ENCODE measurements around the gene PLEKHG7. TPM values are rescaled to one million over a fixed set of nuclear protein-coding genes. Genes with fewer than 3 reads are reported as not detected.

PLEKHG7 gene
- total RNA-seq, 1 donor from 2014 or later = 0.29 TPM

DNA sequence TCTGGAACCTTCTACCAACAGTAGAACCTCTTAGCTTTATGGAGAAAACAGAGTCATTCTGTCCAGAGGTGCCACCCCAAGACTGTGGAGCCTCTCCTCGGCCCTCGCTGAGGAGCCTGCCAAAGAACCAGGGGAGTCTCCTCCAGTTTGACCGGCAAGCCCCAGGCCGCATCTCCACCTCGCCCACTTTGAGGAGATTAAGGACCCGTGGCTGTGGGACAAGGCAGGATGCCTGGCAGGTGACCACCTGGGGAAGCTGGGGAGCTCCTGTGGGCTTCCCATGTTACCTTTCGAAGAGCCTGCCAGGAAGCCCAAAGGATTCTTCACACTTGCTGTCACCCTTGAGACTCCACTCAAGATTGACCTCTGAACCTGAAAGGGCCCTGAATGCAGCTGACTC is 3.8 kb downstream of the PLEKHG7 start:
- no peak for DNase-seq (ENCODE audit: low spot score)

DNA sequence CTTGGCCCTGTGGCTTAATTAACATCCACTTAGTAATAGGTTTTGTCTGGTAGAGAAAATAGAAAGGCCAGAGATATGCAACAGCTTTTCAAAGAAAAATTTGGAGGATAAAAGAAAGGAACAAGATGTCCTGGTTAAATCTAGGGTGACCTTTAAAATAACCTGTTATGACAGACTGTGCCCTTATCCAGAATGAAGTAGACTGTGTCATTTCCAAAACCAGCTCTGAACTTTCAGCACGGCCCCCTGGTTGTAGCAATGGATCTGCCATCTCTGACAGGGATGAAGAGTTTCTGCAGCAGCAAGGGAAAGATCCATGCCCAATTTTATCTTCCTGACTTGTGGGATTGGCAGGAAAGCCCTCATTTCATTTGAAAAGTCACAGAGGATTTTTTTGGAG is 5.1 kb downstream of the PLEKHG7 start:
- DNase-seq (ENCODE audit: low spot score) = no peak

DNA sequence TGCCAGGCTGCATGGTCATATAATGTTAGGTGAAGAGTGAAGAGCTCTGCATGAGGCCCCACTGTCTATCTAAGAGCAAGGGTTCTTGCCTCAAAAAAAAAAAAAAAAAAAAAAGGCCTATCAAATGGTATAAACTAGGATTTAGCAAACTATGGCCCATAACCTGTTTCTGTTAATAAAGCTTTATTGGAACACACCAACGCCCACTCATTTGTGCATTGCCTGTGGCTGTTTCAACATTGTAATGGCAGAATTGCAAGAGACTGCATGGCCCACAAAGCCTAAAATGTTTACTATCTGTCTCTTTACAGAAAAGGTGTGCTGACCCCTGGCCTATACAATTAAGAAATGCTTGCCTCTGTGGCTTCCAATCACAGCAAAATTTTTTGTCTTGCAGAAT is 12.8 kb downstream of the PLEKHG7 start:
- DNase-seq (ENCODE audit: low spot score) = no peak

DNA sequence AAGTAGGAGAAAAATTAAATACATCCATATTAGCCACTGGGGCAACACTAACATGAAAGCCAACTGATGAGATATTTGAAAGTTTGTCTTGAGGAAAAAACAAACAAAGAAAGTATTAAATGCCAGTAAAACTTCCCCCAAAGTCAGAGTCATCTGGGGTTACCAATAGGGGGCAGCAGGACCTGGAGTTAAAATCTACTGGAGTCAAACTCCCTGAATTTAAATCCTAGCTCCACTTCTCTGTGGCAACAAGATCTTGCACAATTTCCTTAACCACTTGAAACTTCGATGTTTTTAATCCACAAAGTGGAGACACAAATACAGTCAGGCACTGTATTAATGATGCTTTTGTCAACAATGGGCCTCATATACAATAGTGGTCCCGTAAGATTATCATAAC is 14.4 kb downstream of the PLEKHG7 start:
- no peak for DNase-seq (ENCODE audit: low spot score)

DNA sequence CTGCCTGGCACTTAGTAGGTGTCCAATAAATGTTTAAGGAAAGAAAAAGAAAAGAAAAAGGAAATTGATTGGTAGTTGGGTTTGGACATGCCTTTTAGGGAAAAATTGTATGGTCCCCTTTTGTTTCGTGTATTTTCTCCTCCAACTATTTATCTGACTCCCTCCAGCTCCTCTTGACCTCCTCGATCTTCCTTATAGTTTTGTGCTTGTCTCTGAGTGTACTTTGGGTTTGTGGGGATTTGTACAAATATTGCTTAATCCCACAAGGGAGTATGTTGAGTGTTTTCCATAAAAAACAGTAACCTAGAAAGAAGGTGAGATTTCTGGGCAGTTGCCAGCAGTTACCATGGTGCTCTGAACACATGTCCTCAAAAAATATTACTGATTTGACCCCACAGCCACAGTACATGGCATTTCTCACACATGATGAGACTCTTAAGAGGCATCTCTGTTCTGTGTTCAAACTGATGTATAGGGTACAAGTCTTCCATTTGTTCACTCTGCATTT is 15.7 kb downstream of the PLEKHG7 start:
- no peak for DNase-seq (ENCODE audit: low spot score)

DNA sequence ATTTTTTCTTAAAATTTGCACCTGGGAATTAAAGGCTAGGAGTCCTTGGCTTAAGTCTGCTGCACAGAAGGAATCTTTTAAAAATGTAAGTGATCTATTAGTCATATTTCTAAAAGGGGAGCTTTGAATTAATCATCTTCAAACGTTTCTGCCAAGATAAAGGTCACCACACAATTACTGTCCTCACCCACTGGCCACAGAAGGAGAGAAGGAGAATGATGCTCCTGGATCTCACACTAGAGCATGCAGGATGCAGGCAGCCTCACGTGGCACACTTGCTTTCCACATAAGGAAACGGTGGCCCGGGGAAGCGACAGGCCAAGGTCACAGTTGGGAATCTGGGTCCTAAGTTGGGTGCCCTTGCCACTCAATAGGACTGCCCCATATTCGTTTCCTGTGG is 16.9 kb downstream of the PLEKHG7 start:
- no peak for DNase-seq (ENCODE audit: low spot score)

DNA sequence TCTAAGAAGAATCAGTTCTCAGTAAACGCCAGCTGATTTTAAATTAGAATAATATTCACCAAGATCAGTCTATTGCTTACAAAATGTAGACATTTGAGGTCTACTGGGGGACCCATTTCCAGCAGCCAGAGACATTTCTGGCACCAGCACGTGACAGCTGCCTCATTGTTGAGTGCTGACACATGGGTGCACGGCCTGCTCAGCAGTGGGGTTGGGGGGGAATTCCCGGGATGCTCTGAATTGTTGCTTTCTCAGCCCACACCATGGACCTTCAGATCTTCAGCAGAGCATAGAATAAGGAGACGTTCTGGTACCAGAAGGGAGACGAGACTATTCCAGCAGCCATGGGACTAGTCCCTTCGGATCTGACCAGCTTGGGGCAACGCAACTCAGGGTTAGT is 18.3 kb downstream of the PLEKHG7 start:
- DNase-seq (ENCODE audit: low spot score) = no peak

DNA sequence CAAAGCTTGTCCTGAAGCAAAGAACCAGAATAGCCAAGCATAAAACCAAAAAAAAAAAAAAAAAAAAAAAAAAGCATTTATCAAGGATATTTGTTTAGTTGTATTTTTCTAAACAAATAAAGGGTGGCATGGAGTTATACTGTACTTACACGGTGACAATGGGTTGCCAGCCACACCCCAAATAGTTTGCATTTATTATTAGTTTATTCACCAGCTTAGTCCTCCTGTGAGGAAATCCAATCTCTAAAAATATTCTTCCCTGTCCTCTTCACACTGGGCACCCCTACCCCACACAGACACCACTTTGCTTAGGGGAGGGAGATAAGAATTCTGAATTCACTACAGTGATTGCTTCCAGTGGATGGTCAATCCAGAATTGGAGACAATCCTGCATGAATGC is 18.9 kb downstream of the PLEKHG7 start:
- no peak for DNase-seq (ENCODE audit: low spot score)

DNA sequence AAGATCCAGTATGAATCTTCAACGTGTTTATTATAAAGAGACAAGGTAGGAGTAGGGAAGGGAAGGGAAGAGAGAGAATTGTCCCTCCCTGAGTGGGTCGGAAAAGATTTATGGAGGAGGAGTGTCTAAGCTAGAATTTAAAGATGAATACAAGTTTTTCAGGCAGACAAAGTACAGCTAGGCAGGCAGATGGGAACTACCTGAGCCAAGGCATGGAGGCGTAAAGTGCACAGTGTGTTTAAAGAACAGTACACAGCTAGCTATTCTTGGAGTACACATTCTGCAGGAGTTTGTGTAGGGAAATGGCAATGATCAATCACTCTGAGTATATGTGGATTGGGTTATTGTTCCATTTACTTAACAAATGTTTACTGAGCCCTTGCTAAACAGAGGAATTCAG is 20.1 kb downstream of the PLEKHG7 start:
- no peak for DNase-seq (ENCODE audit: low spot score)

DNA sequence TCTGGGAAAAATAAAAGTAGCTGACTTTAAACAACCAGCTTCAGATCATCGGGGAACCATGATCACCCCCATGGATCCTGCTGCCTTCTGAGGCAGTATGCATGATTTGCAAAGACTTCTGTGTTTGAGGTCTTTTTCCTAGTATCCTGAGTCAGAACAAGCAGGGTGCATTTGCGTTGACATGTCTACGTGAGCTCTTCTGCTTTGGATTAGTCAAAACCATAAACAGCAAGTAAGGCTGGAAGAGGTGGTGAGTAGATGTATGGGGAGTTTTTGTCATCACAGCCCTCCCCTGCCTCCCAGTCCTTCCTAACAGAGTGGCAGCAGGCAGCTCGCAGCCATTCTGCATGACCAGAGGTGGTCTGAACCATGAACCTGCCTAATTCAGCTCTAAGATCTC is 24.1 kb downstream of the PLEKHG7 start:
- DNase-seq (ENCODE audit: low spot score) = no peak

DNA sequence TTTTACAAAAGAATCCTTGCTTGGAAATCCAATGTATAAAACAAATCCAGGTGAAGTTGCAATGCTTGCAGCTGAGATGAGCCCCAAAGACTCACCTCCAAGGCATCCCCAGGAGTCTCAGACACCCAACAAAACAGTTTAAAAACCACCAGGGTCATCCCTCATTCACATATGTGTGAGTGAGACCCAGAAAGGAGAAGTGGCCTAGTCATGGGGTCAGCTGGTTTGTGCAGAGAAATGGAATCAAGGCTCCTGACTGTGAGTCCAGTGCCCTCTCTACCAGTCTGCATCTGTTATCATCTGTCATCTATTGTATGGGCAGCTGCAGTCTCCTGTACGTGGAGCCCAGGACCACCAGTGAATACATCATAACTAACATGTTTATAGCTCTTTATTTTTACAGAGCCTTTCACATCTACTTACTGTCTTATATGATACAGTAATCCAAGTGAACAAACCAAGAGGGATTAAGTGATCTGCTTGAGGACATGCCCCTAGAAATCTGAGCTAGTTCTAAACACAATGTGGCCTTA is 27.1 kb downstream of the PLEKHG7 start:
- no peak for DNase-seq (ENCODE audit: low spot score)

DNA sequence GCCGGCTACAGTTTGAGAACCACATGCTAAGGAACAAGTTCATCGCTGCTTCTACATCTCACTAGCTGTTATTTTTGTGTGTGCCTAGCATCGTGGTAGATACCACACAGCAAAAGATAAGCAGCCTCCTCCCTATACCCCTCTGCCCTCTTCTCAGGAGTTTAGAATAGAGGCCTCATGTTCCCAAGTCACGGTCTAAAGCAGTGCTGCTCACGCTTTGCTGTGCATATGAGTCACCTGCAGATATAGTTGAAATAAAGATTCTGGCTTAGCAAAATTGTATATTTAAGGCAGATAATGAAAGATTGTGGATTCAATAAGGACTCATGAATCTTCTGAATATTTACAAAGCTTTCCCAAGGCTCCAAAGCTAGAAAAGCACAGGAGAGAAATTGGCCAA is 28.0 kb downstream of the PLEKHG7 start:
- DNase-seq (ENCODE audit: low spot score) = no peak

DNA sequence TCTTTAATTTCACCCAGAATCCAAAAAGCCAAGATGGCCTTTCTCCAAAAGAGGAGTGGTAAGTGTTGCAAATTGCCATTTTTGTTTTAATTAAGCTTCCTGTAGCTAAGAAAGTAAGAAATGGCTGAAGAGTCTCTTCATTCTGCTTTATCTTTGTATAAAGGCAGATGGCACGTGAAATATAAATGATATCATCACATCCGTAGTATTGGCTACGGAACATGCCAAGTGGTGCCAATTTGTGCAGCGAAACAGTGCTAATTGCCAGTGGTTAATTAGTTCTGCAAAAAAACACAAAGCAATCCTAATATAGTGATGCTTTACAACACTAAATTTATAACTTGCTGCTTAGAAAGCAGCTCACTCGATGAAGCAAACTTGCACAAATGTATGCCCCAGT is 29.4 kb downstream of the PLEKHG7 start:
- no peak for DNase-seq (ENCODE audit: low spot score)

DNA sequence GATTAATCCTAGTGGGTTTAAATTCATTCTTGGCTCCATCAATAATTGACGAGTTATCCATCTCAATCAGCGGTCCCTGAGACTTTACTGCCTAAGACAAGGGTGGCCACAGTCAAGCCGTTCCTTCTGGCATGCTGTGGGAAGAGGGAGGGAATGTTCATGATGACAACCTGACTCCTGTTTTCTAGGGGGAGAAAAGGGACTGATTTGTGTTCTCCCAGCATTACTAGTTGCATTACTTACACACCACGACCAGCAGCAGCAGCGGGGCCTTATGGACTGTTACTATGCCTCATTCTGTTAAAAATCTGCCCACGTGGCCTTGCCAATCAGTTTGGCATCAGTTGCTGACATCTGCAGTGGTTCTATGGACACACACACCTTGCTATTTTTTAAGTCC is 29.9 kb downstream of the PLEKHG7 start:
- no peak for DNase-seq (ENCODE audit: low spot score)

DNA sequence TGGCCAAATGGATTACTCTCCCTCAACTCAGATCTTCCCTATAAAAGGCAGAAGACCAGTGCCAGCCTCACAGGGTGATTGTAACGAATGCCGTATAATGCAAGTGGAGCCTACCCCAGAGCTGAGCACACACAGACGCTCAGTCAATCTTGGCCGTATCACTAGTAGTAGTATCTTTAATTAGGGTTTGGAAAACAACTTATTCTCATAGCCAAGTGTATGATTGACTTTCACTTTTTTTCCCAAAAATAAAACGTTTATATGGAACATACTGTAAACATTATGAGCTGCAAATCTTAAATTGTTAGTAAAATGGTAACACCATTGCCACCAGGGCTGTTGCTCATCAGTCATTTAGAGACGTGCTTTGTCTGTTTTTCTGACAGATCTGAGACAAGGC is 30.4 kb downstream of the PLEKHG7 start:
- no peak for DNase-seq (ENCODE audit: low spot score)

DNA sequence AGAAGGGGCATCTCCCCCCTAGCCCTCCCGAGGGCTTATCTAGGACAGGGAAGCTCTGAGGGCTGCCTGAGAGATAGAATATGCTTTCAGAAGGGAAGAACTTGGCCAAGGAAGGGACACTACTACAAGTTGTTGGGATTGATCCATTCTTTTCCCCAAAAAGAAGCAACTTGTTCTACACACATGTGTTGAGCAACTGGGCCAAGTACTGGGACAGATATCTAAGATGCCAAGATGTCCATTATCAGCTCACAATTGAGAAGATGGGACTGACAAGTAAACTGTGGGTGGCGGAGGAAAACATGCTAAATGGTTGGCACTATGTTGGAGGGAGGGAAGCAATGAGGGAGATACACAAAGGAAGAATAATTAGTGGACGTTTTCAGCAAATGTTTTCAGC is 30.9 kb downstream of the PLEKHG7 start:
- no peak for DNase-seq (ENCODE audit: low spot score)

DNA sequence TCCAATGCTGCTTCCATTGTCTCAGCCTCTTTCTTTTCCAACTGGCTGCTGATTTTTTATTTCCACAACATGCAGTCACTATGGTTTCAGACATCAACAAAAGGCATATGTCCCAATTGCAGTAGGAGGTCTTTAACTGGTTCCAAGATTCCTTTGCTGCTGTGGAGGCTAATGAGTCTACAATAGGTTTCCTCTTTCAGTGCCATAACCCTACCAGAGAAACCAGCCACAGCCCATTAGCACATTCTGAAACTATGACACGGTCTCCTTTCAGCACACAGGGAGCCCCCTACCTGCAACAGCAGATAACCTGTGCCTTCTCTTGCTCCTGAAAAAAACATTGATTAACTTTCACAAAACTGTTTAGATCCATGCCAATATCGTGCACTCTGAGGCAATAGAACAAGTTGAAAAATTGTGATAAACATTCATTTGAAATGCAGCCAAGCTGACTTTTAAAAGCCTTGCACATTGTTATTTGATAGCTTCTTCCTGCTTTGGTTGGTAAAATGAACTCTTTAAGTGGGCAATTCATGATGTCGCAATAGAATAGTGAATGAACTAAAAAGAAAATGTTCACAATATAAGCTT is 32.4 kb downstream of the PLEKHG7 start:
- peak; percentile 12 for DNase-seq (ENCODE audit: low spot score)

DNA sequence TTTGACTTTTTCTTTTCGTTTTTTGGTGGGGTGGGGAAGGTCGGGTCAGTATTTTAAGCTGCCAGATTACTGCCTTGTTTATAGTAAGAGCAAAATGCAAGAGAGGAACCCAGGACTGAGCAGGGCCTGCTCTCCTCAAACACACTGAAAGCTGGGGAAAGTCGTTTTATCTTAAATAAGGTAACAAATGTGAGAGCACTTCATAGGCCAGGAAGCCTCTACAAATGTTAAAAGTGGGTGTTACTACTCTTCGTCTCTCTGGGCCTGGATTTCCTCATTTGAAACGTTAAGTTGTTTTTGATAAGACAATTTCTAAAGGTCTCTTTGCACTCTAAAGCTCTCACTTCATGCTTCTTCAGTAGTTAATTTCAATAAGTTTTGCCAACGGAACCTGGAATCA is 33.8 kb downstream of the PLEKHG7 start:
- no peak for DNase-seq (ENCODE audit: low spot score)

DNA sequence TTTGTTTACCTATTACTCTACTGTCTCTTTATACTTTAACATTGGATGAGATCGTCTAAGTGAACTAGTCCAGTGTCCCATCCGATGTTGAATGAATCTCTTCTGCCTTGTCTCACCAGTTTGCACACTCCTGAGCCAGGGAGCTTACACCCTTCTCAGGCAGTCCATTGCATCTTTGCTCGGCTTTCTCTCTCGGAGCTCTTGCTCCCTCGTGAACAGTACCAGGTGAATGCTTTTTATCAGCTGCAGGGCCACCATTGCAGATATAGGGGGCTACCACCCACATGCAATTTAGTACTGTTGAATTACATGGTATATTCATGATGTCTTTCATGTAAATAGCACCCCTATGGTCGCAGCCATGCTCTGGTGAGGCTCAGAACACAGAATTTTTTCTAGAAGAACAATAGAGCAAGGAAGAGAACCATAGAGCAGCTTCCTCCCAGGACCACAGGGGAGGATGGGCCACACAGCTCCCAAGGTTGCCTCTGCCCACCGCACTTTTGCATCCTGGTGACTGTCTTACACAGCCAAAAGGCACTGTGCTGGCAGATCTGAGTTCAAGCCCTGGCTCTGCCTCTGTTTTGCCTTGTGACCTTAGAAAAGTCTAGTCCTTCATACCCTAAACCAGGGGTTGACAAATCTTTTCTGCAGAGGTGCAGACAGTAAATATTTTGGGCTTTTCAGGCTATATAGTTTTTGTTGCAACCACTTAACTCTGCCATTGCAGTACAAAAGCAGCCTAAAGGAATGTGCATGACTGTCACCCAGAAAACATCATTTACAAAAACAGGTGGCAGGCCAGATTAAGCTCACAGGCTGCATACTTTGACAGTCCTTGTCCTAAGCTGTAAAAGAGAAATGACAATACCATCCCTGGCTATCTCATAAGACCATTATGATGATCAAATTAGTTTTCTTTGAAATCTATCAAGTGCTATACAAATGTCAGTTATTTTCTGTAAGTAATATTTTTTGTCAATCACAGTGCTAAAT is 35.4 kb downstream of the PLEKHG7 start:
- no peak for DNase-seq (ENCODE audit: low spot score)

DNA sequence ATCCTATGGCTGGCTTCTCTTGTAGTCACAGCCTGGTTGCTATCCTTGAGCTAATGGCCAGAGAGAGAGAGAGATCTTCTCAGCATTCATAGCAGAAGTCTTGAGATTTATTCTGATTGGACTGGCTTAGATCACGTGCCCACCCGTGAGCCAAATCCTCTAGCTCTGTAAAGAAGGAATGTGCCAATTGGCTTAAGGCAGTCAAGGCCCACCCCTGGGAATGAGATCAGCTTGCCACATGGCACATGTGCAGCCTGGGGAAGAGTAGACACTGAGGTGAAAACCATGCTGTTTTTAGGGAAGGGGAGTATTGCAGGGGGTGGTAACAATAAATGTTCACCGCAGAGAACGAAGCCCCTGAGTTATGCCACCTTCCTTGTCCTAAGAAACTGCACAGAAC is 36.3 kb downstream of the PLEKHG7 start:
- DNase-seq (ENCODE audit: low spot score) = no peak

DNA sequence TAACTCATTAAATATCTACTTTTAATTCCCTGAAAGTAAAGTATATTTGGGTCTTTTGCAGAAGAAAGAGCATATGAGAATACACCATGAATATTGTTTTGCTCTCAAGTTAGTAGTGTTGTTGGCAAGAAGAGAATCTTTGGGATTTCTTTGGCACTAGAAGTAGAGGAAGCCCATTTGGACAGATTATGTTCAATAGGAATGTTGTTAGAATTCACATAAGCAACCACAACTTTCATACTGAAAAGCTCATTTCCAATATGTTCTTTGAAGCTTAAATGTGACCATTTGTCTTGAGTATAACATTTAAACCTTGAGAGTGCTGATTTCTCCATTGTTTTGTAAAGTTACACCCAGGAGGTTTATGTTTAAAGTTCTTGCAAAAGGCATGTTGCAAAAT is 37.6 kb downstream of the PLEKHG7 start:
- no peak for DNase-seq (ENCODE audit: low spot score)

DNA sequence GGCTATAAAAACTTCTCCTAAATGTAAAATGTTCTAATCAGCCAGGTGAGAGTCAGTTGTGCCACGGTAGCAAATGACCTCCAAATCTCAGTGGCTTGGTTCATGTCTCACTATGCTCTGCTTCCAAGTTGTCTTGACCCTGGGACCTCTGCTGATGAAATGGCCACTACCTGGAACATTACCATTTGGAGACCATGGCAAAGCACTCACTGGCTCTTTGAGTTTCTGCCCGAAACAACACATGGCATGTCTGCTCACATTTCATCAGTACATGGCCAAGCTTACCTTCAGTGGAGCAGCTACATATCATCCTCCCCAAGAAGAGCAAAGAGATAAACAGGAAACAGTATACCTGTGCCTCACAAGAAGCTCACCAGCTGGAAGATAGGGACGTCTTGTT is 40.2 kb downstream of the PLEKHG7 start:
- DNase-seq (ENCODE audit: low spot score) = no peak

Measured in mucosa of gallbladder (tissue), 1 donor.